ENCODE data around the gene CD300E. TPM values are rescaled to one million over a fixed set of nuclear protein-coding genes. Genes with fewer than 3 reads are reported as not detected.
A peak's percentile ranks its signal among the peaks of the same experiment; 100 is the strongest.

Gene CD300E
- polyA plus RNA-seq, 1 donor from 2014 or later: not detected

DNA sequence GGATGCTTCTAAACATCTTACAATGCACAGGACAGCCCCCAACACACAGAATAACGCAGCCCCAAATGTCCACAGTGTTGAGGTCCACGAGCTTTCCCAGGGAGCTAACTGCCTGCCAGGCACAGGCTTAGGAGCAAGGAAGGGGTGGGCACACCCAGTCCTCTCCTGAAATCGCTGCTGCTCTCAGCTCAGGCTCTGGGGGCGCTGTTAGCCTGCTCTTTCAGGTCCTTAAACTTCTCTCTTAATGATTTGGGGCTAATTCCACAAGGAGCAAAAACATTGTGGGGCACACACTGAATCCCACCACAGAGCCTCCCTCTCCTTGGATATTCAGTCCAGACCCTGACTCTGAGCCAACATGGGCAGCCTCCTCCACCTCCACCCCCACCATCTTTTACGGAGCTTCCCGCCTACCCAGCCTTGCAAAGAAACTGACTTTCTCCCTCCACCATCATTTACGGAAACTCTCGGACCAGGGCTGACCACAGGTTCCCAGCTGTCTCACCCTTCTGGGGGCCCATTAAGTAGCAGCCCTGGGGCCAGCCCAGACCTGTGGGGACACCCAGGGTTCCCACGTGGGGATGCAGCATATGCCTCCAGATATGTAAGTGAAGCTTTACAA lies 57.3 kb downstream of the CD300E start:
- H3K4me2 ChIP-seq (ENCODE audit: low read length): no peak overlapping the region
- no peaks in the 10 kb centered on the region for H4K20me1 ChIP-seq (ENCODE audit: insufficient read depth)
- H3K27me3 ChIP-seq (ENCODE audit: insufficient read depth, low read depth, low read length): no peaks in the 10 kb centered on the region
- no peaks in the 10 kb centered on the region for H3K79me2 ChIP-seq (replicated peaks; ENCODE audit: insufficient read depth, low read length)
- H3K9ac ChIP-seq (ENCODE audit: low read length): no peak overlapping the region
- H3K36me3 ChIP-seq (ENCODE audit: insufficient read depth, low read length): no peaks in the 10 kb centered on the region
- H3F3A ChIP-seq (ENCODE audit: insufficient read depth, low read length, poor library complexity, severe bottlenecking): no peaks in the 10 kb centered on the region
- no peaks in the 10 kb centered on the region for H3K9me3 ChIP-seq (ENCODE audit: low read length)
- H3K27ac ChIP-seq (ENCODE audit: low read length): no peak overlapping the region
- no peak overlapping the region for H2AFZ ChIP-seq (ENCODE audit: low read depth, low read length)
- no peak overlapping the region for H3K4me3 ChIP-seq (ENCODE audit: low read length)
- H3K9me2 ChIP-seq (ENCODE audit: insufficient read depth, low read length): no peaks in the 10 kb centered on the region
- TF ChIP-seq CTCF (IDR thresholded peaks at IDR 0.05; ENCODE audit: poor library complexity, severe bottlenecking): peak; percentile 50
- no peak for TF ChIP-seq SMC3 (conservative IDR thresholded peaks at IDR 0.05; ENCODE audit: poor library complexity)
- peak; percentile 29 for TF ChIP-seq RAD21 (conservative IDR thresholded peaks at IDR 0.05)

DNA sequence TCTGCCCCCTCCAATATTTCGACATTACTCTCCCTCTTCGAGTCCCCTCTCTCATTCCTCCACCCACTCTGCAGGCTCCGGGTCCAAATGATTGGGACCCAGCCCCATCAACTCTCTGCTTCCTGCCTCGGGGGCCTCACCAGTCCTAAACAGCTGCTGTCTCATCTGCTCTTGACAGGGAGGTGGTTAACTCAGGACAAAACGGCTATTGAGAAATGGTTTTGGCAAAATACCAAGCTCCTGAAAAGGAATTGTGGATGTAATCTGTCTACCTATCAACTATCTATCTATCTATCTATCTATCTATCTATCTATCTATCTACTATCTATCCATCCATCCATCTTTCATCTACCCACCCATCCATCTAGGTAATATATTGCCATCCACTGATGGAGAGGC lies 58.4 kb downstream of the CD300E start:
- H3K27ac ChIP-seq (ENCODE audit: low read length): no peak overlapping the region
- H3K27me3 ChIP-seq (ENCODE audit: insufficient read depth, low read depth, low read length): no peaks in the 10 kb centered on the region
- no peaks in the 10 kb centered on the region for H3K9me2 ChIP-seq (ENCODE audit: insufficient read depth, low read length)
- H3K4me3 ChIP-seq (ENCODE audit: low read length): no peak overlapping the region
- no peak for TF ChIP-seq RAD21 (conservative IDR thresholded peaks at IDR 0.05)
- no peak for TF ChIP-seq TAF1 (IDR thresholded peaks at IDR 0.05; ENCODE audit: low read depth)
- no peaks in the 10 kb centered on the region for H4K20me1 ChIP-seq (ENCODE audit: insufficient read depth)
- H3K9ac ChIP-seq (ENCODE audit: low read length): no peak overlapping the region
- H3K9me3 ChIP-seq (ENCODE audit: low read length): no peaks in the 10 kb centered on the region
- H3K4me2 ChIP-seq (ENCODE audit: low read length): no peak overlapping the region
- H3K79me2 ChIP-seq (replicated peaks; ENCODE audit: insufficient read depth, low read length): no peaks in the 10 kb centered on the region
- no peaks in the 10 kb centered on the region for H3F3A ChIP-seq (ENCODE audit: insufficient read depth, low read length, poor library complexity, severe bottlenecking)
- H2AFZ ChIP-seq (ENCODE audit: low read depth, low read length): no peak overlapping the region
- no peaks in the 10 kb centered on the region for H3K36me3 ChIP-seq (ENCODE audit: insufficient read depth, low read length)

GRCh38 chr17:74563358-74563757 lies 60.2 kb downstream of the CD300E start:
- H4K20me1 ChIP-seq (ENCODE audit: insufficient read depth): no peaks in the 10 kb centered on the region
- no peak overlapping the region for H3K4me3 ChIP-seq (ENCODE audit: low read length)
- no peaks in the 10 kb centered on the region for H3K27me3 ChIP-seq (ENCODE audit: insufficient read depth, low read depth, low read length)
- no peak for TF ChIP-seq RAD21 (conservative IDR thresholded peaks at IDR 0.05)
- no peak for TF ChIP-seq EP300 (conservative IDR thresholded peaks at IDR 0.05; ENCODE audit: poor library complexity, severe bottlenecking)
- TF ChIP-seq, protein P1, sequence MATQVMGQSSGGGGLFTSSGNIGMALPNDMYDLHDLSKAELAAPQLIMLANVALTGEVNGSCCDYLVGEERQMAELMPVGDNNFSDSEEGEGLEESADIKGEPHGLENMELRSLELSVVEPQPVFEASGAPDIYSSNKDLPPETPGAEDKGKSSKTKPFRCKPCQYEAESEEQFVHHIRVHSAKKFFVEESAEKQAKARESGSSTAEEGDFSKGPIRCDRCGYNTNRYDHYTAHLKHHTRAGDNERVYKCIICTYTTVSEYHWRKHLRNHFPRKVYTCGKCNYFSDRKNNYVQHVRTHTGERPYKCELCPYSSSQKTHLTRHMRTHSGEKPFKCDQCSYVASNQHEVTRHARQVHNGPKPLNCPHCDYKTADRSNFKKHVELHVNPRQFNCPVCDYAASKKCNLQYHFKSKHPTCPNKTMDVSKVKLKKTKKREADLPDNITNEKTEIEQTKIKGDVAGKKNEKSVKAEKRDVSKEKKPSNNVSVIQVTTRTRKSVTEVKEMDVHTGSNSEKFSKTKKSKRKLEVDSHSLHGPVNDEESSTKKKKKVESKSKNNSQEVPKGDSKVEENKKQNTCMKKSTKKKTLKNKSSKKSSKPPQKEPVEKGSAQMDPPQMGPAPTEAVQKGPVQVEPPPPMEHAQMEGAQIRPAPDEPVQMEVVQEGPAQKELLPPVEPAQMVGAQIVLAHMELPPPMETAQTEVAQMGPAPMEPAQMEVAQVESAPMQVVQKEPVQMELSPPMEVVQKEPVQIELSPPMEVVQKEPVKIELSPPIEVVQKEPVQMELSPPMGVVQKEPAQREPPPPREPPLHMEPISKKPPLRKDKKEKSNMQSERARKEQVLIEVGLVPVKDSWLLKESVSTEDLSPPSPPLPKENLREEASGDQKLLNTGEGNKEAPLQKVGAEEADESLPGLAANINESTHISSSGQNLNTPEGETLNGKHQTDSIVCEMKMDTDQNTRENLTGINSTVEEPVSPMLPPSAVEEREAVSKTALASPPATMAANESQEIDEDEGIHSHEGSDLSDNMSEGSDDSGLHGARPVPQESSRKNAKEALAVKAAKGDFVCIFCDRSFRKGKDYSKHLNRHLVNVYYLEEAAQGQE (IDR thresholded peaks at IDR 0.05; ENCODE audit: borderline replicate concordance): no peak
- no peak for TF ChIP-seq EZH2 (IDR thresholded peaks at IDR 0.05; ENCODE audit: borderline replicate concordance, insufficient read depth, low read length, poor library complexity, severe bottlenecking)
- TF ChIP-seq MXI1 (conservative IDR thresholded peaks at IDR 0.05; ENCODE audit: poor library complexity, severe bottlenecking): no peak
- TF ChIP-seq TAF1 (IDR thresholded peaks at IDR 0.05; ENCODE audit: low read depth): no peak
- TF ChIP-seq CTCF (IDR thresholded peaks at IDR 0.05; ENCODE audit: poor library complexity, severe bottlenecking): no peak
- TF ChIP-seq POLR2AphosphoS5 (IDR thresholded peaks at IDR 0.05): no peak
- no peak for TF ChIP-seq SMC3 (conservative IDR thresholded peaks at IDR 0.05; ENCODE audit: poor library complexity)
- no peak overlapping the region for H3K4me2 ChIP-seq (ENCODE audit: low read length)
- no peak overlapping the region for H3K9ac ChIP-seq (ENCODE audit: low read length)
- H3K9me3 ChIP-seq (ENCODE audit: low read length): no peaks in the 10 kb centered on the region
- no peaks in the 10 kb centered on the region for H3K9me2 ChIP-seq (ENCODE audit: insufficient read depth, low read length)
- H3F3A ChIP-seq (ENCODE audit: insufficient read depth, low read length, poor library complexity, severe bottlenecking): no peaks in the 10 kb centered on the region
- no peaks in the 10 kb centered on the region for H3K79me2 ChIP-seq (replicated peaks; ENCODE audit: insufficient read depth, low read length)
- H2AFZ ChIP-seq (ENCODE audit: low read depth, low read length): no peak overlapping the region
- no peak overlapping the region for H3K27ac ChIP-seq (ENCODE audit: low read length)
- no peaks in the 10 kb centered on the region for H3K36me3 ChIP-seq (ENCODE audit: insufficient read depth, low read length)
